WTC11 (cell line): ENCODE results near the gene RGS7.
A peak's percentile ranks its signal among the peaks of the same experiment; 100 is the strongest.

ENCODE experiments used
- GABPB1 ChIP-seq: sonication (generic); formaldehyde crosslinking; IDR thresholded peaks from 2 replicates; pipeline ENCODE4 v1.8.1; 2023; ENCODE audit warnings: mild to moderate bottlenecking, missing genetic modification reagents
- JAZF1 ChIP-seq: fragments of 250-450 bp; sonication (Bioruptor Pico); IDR thresholded peaks from 2 replicates; pipeline ENCODE4 v1.9.0; 2021; ENCODE audit warnings: moderate library complexity, mild to moderate bottlenecking, inconsistent platforms
- NFYB ChIP-seq: sonication (generic); formaldehyde crosslinking; conservative IDR thresholded peaks from 2 replicates; pipeline ENCODE4 v1.8.0; 2022; ENCODE audit warnings: low read depth, missing genetic modification reagents
- USF2 ChIP-seq: sonication (generic); formaldehyde crosslinking; IDR thresholded peaks from 2 replicates; pipeline ENCODE4 v1.8.1; 2023; ENCODE audit warnings: mild to moderate bottlenecking, missing genetic modification reagents, moderate library complexity
- TF ChIP-seq, protein P1 (sequence below): fragments of 200-600 bp; IDR thresholded peaks from 2 replicates; pipeline ENCODE4 v1.8.0; 2022; ENCODE audit warnings: antibody characterized with exemption

DNA sequence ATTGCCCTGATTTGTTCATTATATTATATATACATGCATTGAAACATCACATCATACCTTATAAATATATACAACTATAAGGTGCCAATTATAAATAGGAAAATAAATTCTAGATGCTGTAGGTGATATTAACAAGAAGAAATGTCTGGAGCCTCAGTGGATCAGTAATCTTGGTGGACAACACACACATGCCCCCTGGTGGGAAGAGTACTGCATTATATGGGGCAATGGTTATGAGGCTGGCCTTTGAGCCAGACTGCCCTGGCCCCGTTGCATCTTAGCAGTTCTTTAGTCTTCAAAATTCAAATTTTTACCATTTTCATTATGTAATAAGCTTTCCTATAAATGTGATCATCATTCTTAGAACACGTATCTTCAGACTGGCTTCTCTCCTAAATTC, 410.1 kb downstream of the RGS7 start:
- TF ChIP-seq, protein P1, sequence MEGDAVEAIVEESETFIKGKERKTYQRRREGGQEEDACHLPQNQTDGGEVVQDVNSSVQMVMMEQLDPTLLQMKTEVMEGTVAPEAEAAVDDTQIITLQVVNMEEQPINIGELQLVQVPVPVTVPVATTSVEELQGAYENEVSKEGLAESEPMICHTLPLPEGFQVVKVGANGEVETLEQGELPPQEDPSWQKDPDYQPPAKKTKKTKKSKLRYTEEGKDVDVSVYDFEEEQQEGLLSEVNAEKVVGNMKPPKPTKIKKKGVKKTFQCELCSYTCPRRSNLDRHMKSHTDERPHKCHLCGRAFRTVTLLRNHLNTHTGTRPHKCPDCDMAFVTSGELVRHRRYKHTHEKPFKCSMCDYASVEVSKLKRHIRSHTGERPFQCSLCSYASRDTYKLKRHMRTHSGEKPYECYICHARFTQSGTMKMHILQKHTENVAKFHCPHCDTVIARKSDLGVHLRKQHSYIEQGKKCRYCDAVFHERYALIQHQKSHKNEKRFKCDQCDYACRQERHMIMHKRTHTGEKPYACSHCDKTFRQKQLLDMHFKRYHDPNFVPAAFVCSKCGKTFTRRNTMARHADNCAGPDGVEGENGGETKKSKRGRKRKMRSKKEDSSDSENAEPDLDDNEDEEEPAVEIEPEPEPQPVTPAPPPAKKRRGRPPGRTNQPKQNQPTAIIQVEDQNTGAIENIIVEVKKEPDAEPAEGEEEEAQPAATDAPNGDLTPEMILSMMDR = peak; percentile 42; the same call in 1 of the 2 replicates
- TF ChIP-seq USF2 (CRISPR knock-in tag) (no peak), JAZF1 (CRISPR knock-in tag) (no peak), GABPB1 (CRISPR knock-in tag) (no peak), NFYB (CRISPR knock-in tag) (no peak)
